ENCODE measurements around the gene SEMA4D. TPM values are rescaled to one million over a fixed set of nuclear protein-coding genes. Genes with fewer than 3 reads are reported as not detected.

SEMA4D gene
- total RNA-seq, 1 donor from 2014 or later, result 79.7 TPM

- Mint-ChIP-seq H3K27ac (no peak overlapping the region), H3K4me3 (no peak overlapping the region), H3K27me3 (no peaks in the 10 kb centered on the region), H3K36me3 (ENCODE audit: low read depth) (peaks cover 3% of the 10 kb centered on the region), H3K9me3 (no peaks in the 10 kb centered on the region), H3K4me1 (peaks cover 92% of the 10 kb centered on the region)
- no peak for TF ChIP-seq CTCF (IDR thresholded peaks at IDR 0.05)
- POLR2A ChIA-PET, result interaction anchor here (0.5 to 0.6 kb wide), 2 partner anchors 118 to 342 kb away, joined by 5 to 6 read pairs; partner anchors contain the start of gene SECISBP2
- ATAC-seq (ENCODE audit: low read depth), result no peak
- CTCF ChIA-PET, result no interaction called here
- intact Hi-C loops (cut with micrococcal nuclease), result no loop called here
- no peak for DNase-seq
Observed at GRCh38 chr9:89436326-89436725, 61.6 kb downstream of the SEMA4D start.

- POLR2A ChIA-PET, result no interaction called here
- Mint-ChIP-seq H3K27me3 (no peaks in the 10 kb centered on the region), H3K9me3 (no peaks in the 10 kb centered on the region), H3K4me3 (no peak overlapping the region), H3K4me1 (peaks cover 88% of the 10 kb centered on the region), H3K27ac (no peak overlapping the region), H3K36me3 (ENCODE audit: low read depth) (peaks cover 3% of the 10 kb centered on the region)
- no peak for ATAC-seq (ENCODE audit: low read depth)
- CTCF ChIA-PET, result interaction anchor here (1.1 kb wide), 1 partner anchor 114 kb away, joined by 3 read pairs; no protein-coding TSS in a partner anchor
- TF ChIP-seq CTCF (IDR thresholded peaks at IDR 0.05), result no peak
- intact Hi-C loops (cut with micrococcal nuclease), result no loop called here
- no peak for DNase-seq
Observed at GRCh38 chr9:89435071-89435823, 62.7 kb downstream of the SEMA4D start.

GRCh38 chr9:89434636-89435035, 63.3 kb downstream of the SEMA4D start:
- ATAC-seq (ENCODE audit: low read depth), result no peak
- H3K27me3 Mint-ChIP-seq, result no peaks in the 10 kb centered on the region
- H3K9me3 Mint-ChIP-seq, result no peaks in the 10 kb centered on the region
- CTCF ChIA-PET, result interaction anchor here (1.1 kb wide), 1 partner anchor 114 kb away, joined by 3 read pairs; no protein-coding TSS in a partner anchor
- POLR2A ChIA-PET, result no interaction called here
- H3K4me3 Mint-ChIP-seq, result no peak overlapping the region
- DNase-seq, result no peak
- peaks cover 87% of the 10 kb centered on the region for H3K4me1 Mint-ChIP-seq
- no peak for TF ChIP-seq CTCF (IDR thresholded peaks at IDR 0.05)
- intact Hi-C loops (cut with micrococcal nuclease), result no loop called here
- H3K36me3 Mint-ChIP-seq (ENCODE audit: low read depth), result peaks cover 3% of the 10 kb centered on the region
- no peak overlapping the region for H3K27ac Mint-ChIP-seq

GRCh38 chr9:89433826-89434225, 64.1 kb downstream of the SEMA4D start:
- H3K9me3 Mint-ChIP-seq, result no peaks in the 10 kb centered on the region
- DNase-seq (no peak), ATAC-seq (ENCODE audit: low read depth) (no peak)
- H3K27me3 Mint-ChIP-seq, result no peaks in the 10 kb centered on the region
- POLR2A ChIA-PET, result no interaction called here
- TF ChIP-seq CTCF (IDR thresholded peaks at IDR 0.05), result no peak
- peaks cover 5% of the 10 kb centered on the region for H3K36me3 Mint-ChIP-seq (ENCODE audit: low read depth)
- H3K4me3 Mint-ChIP-seq, result no peak overlapping the region
- peaks cover 88% of the 10 kb centered on the region for H3K4me1 Mint-ChIP-seq
- intact Hi-C loops (cut with micrococcal nuclease), result no loop called here
- CTCF ChIA-PET, result interaction anchor here (1.1 kb wide), 1 partner anchor 115 kb away, joined by 3 read pairs; no protein-coding TSS in a partner anchor
- H3K27ac Mint-ChIP-seq, result no peak overlapping the region

- H3K4me1 Mint-ChIP-seq, result peaks cover 92% of the 10 kb centered on the region
- no peak for DNase-seq
- no peak for TF ChIP-seq CTCF (IDR thresholded peaks at IDR 0.05)
- H3K27ac Mint-ChIP-seq, result no peak overlapping the region
- H3K27me3 Mint-ChIP-seq, result no peaks in the 10 kb centered on the region
- peaks cover 5% of the 10 kb centered on the region for H3K36me3 Mint-ChIP-seq (ENCODE audit: low read depth)
- ChIA-PET CTCF (interaction anchor here (7.4 kb wide), 1 partner anchor 116 kb away, joined by 120 read pairs; no protein-coding TSS in a partner anchor), POLR2A (no interaction called here)
- H3K9me3 Mint-ChIP-seq, result no peaks in the 10 kb centered on the region
- ATAC-seq (ENCODE audit: low read depth), result no peak
- H3K4me3 Mint-ChIP-seq, result no peak overlapping the region
- intact Hi-C loops (cut with micrococcal nuclease), result no loop called here
Observed at GRCh38 chr9:89432986-89433530, 64.9 kb downstream of the SEMA4D start.

Measured in activated B cell treated with CpG ODN at 0.5 μM for 24 hours (primary cell).